Loucy (cell line): ENCODE data around the gene UBL4B.
A peak's percentile ranks its signal among the peaks of the same experiment; 100 is the strongest.

Experiments used
- H2AFZ ChIP-seq: fragments of 200-600 bp; sonication (generic); 2 replicates; pipeline ENCODE4 v1.6.0; 2016; ENCODE audit warnings: antibody characterized with exemption, mild to moderate bottlenecking, low read length, moderate library complexity
- H3F3A ChIP-seq: fragments of 200-600 bp; 2 replicates; pipeline ENCODE4 v1.6.0; 2016; ENCODE audit warnings: antibody characterized with exemption, low read depth, mild to moderate bottlenecking
- H3K27me3 ChIP-seq: fragments of 200-600 bp; sonication (generic); 2 replicates; pipeline ENCODE4 v1.6.1; 2014; ENCODE audit warnings: low read length, mild to moderate bottlenecking; ENCODE audit not compliant: insufficient read depth, poor library complexity, severe bottlenecking
- H3K36me3 ChIP-seq: fragments of 200-600 bp; sonication (generic); 2 replicates; pipeline ENCODE4 v1.6.1; 2016; ENCODE audit warnings: low read length; ENCODE audit not compliant: insufficient read depth
- H3K4me1 ChIP-seq: fragments of 200-600 bp; sonication (generic); 2 replicates; pipeline ENCODE4 v1.5.1; 2014; ENCODE audit warnings: low read length, mild to moderate bottlenecking; ENCODE audit not compliant: insufficient read depth, poor library complexity, severe bottlenecking
- H3K4me2 ChIP-seq: fragments of 200-600 bp; sonication (generic); 2 replicates; pipeline ENCODE4 v1.6.0; 2014; ENCODE audit warnings: antibody characterized with exemption, low read length, low read depth, mild to moderate bottlenecking; ENCODE audit not compliant: poor library complexity, severe bottlenecking
- H3K4me3 ChIP-seq: fragments of 200-600 bp; sonication (generic); 2 replicates; pipeline ENCODE4 v1.5.1; 2014; ENCODE audit warnings: low read length, mild to moderate bottlenecking, mixed read lengths; ENCODE audit not compliant: poor library complexity, severe bottlenecking
- H3K79me2 ChIP-seq: fragments of 200-600 bp; sonication (generic); 2 replicates; pipeline ENCODE4 v1.6.1; 2014; ENCODE audit warnings: low read length; ENCODE audit not compliant: insufficient read depth
- H3K9ac ChIP-seq: fragments of 200-600 bp; sonication (generic); 2 replicates; pipeline ENCODE4 v1.6.0; 2014; ENCODE audit warnings: mild to moderate bottlenecking, low read depth, low read length, moderate library complexity; ENCODE audit not compliant: poor library complexity, severe bottlenecking
- H3K9me2 ChIP-seq: fragments of 200-600 bp; sonication (generic); replicated peaks from 2 replicates; pipeline ENCODE4 v1.6.1; 2016; ENCODE audit warnings: low read depth, low read length, mixed read lengths
- H3K9me3 ChIP-seq: fragments of 200-600 bp; sonication (generic); 2 replicates; pipeline ENCODE4 v1.6.1; 2014; ENCODE audit warnings: mild to moderate bottlenecking, antibody characterized with exemption, low read length, low read depth; ENCODE audit not compliant: insufficient read depth
- H4K20me1 ChIP-seq: fragments of 200-600 bp; sonication (generic); 2 replicates; pipeline ENCODE4 v1.6.0; 2014; ENCODE audit warnings: antibody characterized with exemption, low read length, mild to moderate bottlenecking; ENCODE audit not compliant: insufficient read depth, poor library complexity, severe bottlenecking
- CTCF ChIP-seq: fragments of 200-600 bp; sonication (generic); conservative IDR thresholded peaks from 2 replicates; pipeline ENCODE4 v1.5.1; 2014; ENCODE audit warnings: mild to moderate bottlenecking, antibody characterized with exemption, low read length
- EZH2phosphoT487 ChIP-seq: fragments of 200-600 bp; IDR thresholded peaks from 2 replicates; pipeline ENCODE4 v1.6.1; 2018; ENCODE audit warnings: antibody characterized with exemption, mild to moderate bottlenecking, moderate library complexity, borderline replicate concordance

UBL4B gene

GRCh38 chr1:110144366-110144765 is 32.1 kb downstream of the UBL4B start:
- Histone ChIP-seq H3K36me3 (no peaks in the 10 kb centered on the region), H3K4me3 (no peak overlapping the region), H3K4me2 (no peak overlapping the region), H4K20me1 (no peaks in the 10 kb centered on the region), H3K9me2 (no peaks in the 10 kb centered on the region), H3K9ac (no peak overlapping the region), H3F3A (no peaks in the 10 kb centered on the region), H3K4me1 (no peaks in the 10 kb centered on the region), H3K79me2 (no peaks in the 10 kb centered on the region), H3K9me3 (no peaks in the 10 kb centered on the region), H3K27me3 (peaks cover 9% of the 10 kb centered on the region), H2AFZ (no peak overlapping the region)
- no peak for TF ChIP-seq EZH2phosphoT487
- no peak for TF ChIP-seq CTCF

DNA sequence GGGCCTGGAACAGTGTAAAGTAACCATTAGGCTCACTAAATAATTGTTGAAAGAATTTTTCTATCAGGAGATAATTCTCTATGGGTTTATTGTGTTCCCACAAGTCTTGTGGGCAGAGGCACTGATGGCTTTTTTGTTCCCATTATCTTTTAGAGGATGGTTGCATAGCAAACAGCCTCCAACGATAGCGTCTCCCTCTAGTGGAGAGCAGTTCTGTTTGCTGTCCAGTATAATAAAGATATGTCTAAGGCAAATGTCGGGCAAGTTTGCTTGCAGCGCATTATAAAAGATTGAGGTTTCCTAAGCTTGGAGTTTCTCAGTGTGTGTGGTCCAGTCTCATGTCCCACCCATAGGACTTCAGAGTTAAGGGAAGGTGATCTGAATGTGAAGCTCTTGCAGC is 36.7 kb downstream of the UBL4B start:
- H3K27me3 ChIP-seq = peaks cover 9% of the 10 kb centered on the region
- no peak overlapping the region for H3K4me3 ChIP-seq
- no peaks in the 10 kb centered on the region for H4K20me1 ChIP-seq
- H3K79me2 ChIP-seq = no peaks in the 10 kb centered on the region
- TF ChIP-seq EZH2phosphoT487 = no peak
- TF ChIP-seq CTCF = peak; percentile 68
- no peaks in the 10 kb centered on the region for H3K4me1 ChIP-seq
- H3K9me3 ChIP-seq = no peaks in the 10 kb centered on the region
- H3K9ac ChIP-seq = no peak overlapping the region
- no peaks in the 10 kb centered on the region for H3K36me3 ChIP-seq
- no peaks in the 10 kb centered on the region for H3F3A ChIP-seq
- no peak overlapping the region for H2AFZ ChIP-seq
- no peak overlapping the region for H3K4me2 ChIP-seq
- no peaks in the 10 kb centered on the region for H3K9me2 ChIP-seq

DNA sequence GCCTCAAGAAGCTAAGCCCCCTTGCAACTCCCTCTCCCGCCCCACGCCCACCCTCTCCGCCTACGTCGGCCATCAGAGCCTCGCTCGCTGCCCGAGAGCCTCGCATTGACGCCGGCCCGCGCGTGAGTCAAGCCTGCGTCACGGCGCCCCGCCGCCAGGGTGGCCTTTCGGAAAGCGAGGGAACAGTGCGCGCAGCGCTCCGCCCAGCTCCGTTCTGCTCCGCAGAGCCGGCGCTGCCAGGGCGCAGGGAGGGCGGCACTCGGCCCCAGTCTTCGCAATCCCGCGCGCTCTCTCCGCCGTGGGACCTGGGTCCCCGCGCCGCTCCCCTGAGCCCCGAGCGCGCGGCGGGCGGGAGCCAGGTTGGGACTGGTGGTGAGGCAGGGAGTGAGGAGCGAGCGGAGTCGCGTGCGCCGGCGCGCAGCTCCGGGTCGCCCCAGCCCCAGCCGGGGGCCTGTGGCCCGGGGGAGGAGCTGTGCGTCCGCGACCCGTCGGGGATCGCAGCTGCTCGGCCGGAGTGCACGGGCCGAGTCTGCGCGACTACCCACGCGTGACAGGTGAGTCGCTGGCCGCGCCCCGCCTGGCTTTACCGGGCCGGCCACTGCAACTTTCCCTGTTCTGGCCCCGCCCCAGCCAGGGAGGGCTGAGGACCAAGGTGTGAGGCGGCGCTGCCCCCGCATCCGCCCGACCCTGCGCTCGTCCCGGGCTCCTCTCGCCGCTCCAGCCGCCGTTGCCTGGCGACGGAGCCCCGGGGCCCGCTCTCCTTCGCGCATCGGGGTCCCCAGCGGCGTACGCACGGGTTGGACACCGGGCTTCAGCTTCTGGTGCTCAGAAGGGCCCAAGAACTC is 38.3 kb downstream of the UBL4B start, which contains the start of gene SLC6A17:
TSS of gene SLC6A17 (plus strand) at position 165 of the 845 bp plus-strand sequence. CDS start 16,436 bp downstream, outside the sequence.
- Histone ChIP-seq H3K4me3 (no peak within 1 kb of the TSS), H3K9me2 (no peaks in the 10 kb centered on the region), H3K9me3 (no peaks in the 10 kb centered on the region), H3K79me2 (no peaks in the 10 kb centered on the region), H3K4me1 (no peaks in the 10 kb centered on the region), H3K27me3 (peaks cover 7% of the 10 kb centered on the region), H3K4me2 (no peak within 1 kb of the TSS), H3K36me3 (no peaks in the 10 kb centered on the region), H2AFZ (no peak within 1 kb of the TSS), H4K20me1 (no peaks in the 10 kb centered on the region), H3K9ac (no peak within 1 kb of the TSS), H3F3A (no peaks in the 10 kb centered on the region)
- TF ChIP-seq EZH2phosphoT487 (no peak), CTCF (no peak)
